ENCODE measurements around the gene GCLC. TPM values are rescaled to one million over a fixed set of nuclear protein-coding genes. Genes with fewer than 3 reads are reported as not detected.

Gene GCLC
- polyA plus RNA-seq, 3 donors: 6.4 to 15.7 (median 10.1) TPM

DNA sequence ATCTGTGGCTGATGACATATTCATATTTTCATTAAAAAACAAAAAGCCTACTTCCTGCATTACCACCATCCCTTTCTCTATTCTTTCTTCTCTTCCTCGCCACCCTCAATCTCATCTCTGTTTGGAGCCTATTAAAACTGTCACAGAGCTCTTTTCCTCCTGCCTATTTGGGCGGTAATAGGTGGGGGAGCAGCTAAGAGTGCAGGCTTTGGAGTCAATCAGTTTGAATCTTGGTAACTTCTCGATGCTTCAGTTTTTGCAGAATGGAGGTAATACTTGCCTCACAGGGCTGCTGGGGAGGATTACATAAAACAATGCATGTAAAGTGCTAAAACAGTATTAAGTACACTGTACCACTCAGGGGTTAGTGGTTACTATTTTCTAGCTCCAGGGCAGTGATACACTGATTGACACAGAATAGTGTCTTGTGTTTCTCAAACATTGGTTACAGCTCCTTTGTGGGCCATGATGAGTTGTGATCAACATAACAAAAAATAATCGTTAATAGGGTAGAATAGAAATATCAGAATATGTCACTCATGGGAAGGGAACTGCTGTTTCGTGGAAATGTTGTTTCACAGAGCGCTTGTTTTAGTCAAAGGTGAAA lies 14.0 kb downstream of the GCLC start:
- H4K20me1 ChIP-seq (ENCODE audit: insufficient read depth, low read length): peaks cover 39% of the 10 kb centered on the region
- Mint-ChIP-seq H3K27ac (peak overlapping the region in 1 of 7 donors; percentile 66), H3K36me3 (peaks cover 5 to 19% of the 10 kb centered on the region in 2 donors), H3K27me3 (ENCODE audit: low read depth in 3 of 3) (no peaks in the 10 kb centered on the region), H3K4me3 (no peak overlapping the region), H3K9me3 (peaks cover 2 to 8% (median 5%) of the 10 kb centered on the region in 7 donors), H3K4me1 (peaks cover 48% of the 10 kb centered on the region)
- peaks cover 21 to 25% of the 10 kb centered on the region in 2 donors for H3K4me1 ChIP-seq (ENCODE audit: control insufficient read depth in 1 of 2, insufficient read depth in 2 of 2, low read length in 2 of 2)
- H3K27ac ChIP-seq (ENCODE audit: low read depth in 1 of 2, low read length in 2 of 2): no peak overlapping the region
- DNase-seq: no peak
- TF ChIP-seq CTCF (IDR thresholded peaks at IDR 0.05): no peak
- no peak overlapping the region for H3K9ac ChIP-seq (ENCODE audit: insufficient read depth, low read length, poor library complexity, severe bottlenecking)
- no peaks in the 10 kb centered on the region for H3K9me3 ChIP-seq (replicated peaks in 1 of 2; ENCODE audit: control insufficient read depth in 1 of 2, insufficient read depth in 1 of 2, low read length in 2 of 2)
- WGBS (ENCODE audit: insufficient coverage): no CpG with 5 or more reads among the region's 6 CpGs
- H3K27me3 ChIP-seq (ENCODE audit: control insufficient read depth in 2 of 2, insufficient read depth in 2 of 2, low read length in 2 of 2): no peaks in the 10 kb centered on the region
- H3K79me2 ChIP-seq (ENCODE audit: insufficient read depth, low read length): peaks cover 81% of the 10 kb centered on the region
- intact Hi-C loops (cut with micrococcal nuclease): no loop called here
- no peak overlapping the region for H2AFZ ChIP-seq (ENCODE audit: insufficient read depth, low read depth, low read length, poor library complexity, severe bottlenecking)
- no peak overlapping the region for H3K4me2 ChIP-seq (replicated peaks; ENCODE audit: extremely low read depth, low read length, poor library complexity, severe bottlenecking)
- H3K36me3 ChIP-seq (replicated peaks in 1 of 2; ENCODE audit: control insufficient read depth in 1 of 2, insufficient read depth in 2 of 2, low read length in 2 of 2): no peaks in the 10 kb centered on the region
- no peak overlapping the region for H3K4me3 ChIP-seq (replicated peaks in 1 of 3; ENCODE audit: low read depth in 2 of 3, low read length in 3 of 3)

DNA sequence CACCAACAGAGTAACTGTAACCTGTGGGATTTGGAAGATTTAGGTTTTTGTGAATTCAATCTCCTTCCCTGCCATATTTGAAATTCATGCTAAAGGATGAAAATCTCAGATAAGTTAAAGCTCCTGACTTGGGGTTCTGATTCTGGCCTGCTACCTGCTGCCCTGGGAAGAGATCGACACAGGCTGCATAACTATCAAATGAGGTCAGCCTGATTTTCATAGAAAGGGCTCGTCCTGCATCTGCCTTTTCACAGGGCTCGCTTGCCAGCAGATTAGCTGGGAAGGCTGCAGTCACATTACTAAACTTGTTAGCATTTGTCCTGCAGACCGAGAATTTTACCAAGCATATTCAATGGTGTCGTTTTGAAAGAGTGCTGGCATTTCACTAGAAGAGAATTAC lies 14.6 kb downstream of the GCLC start:
- peaks cover 49% of the 10 kb centered on the region for H3K4me1 Mint-ChIP-seq
- H3K4me1 ChIP-seq (ENCODE audit: control insufficient read depth in 1 of 2, insufficient read depth in 2 of 2, low read length in 2 of 2): peaks cover 21 to 25% of the 10 kb centered on the region in 2 donors
- no peak overlapping the region for H3K4me3 Mint-ChIP-seq
- no peak overlapping the region for H2AFZ ChIP-seq (ENCODE audit: insufficient read depth, low read depth, low read length, poor library complexity, severe bottlenecking)
- H3K27ac ChIP-seq (ENCODE audit: low read depth in 1 of 2, low read length in 2 of 2): no peak overlapping the region
- no peak for TF ChIP-seq CTCF (IDR thresholded peaks at IDR 0.05)
- H3K27me3 Mint-ChIP-seq (ENCODE audit: low read depth in 3 of 3): no peaks in the 10 kb centered on the region
- H3K9me3 Mint-ChIP-seq: peaks cover 2 to 8% (median 5%) of the 10 kb centered on the region in 7 donors
- H3K27me3 ChIP-seq (ENCODE audit: control insufficient read depth in 2 of 2, insufficient read depth in 2 of 2, low read length in 2 of 2): no peaks in the 10 kb centered on the region
- peaks cover 43% of the 10 kb centered on the region for H4K20me1 ChIP-seq (ENCODE audit: insufficient read depth, low read length)
- WGBS (ENCODE audit: insufficient coverage): 97% methylated on average over 5 of the region's 5 CpGs
- no peak overlapping the region for H3K9ac ChIP-seq (ENCODE audit: insufficient read depth, low read length, poor library complexity, severe bottlenecking)
- H3K4me3 ChIP-seq (replicated peaks in 1 of 3; ENCODE audit: low read depth in 2 of 3, low read length in 3 of 3): no peak overlapping the region
- intact Hi-C loops (cut with micrococcal nuclease): no loop called here
- H3K36me3 Mint-ChIP-seq: peaks cover 5 to 17% of the 10 kb centered on the region in 2 donors
- no peak for DNase-seq
- H3K27ac Mint-ChIP-seq: peak overlapping the region in 1 of 7 donors; percentile 0
- H3K4me2 ChIP-seq (replicated peaks; ENCODE audit: extremely low read depth, low read length, poor library complexity, severe bottlenecking): no peak overlapping the region
- H3K9me3 ChIP-seq (replicated peaks in 1 of 2; ENCODE audit: control insufficient read depth in 1 of 2, insufficient read depth in 1 of 2, low read length in 2 of 2): no peaks in the 10 kb centered on the region
- peaks cover 80% of the 10 kb centered on the region for H3K79me2 ChIP-seq (ENCODE audit: insufficient read depth, low read length)
- H3K36me3 ChIP-seq (replicated peaks in 1 of 2; ENCODE audit: control insufficient read depth in 1 of 2, insufficient read depth in 2 of 2, low read length in 2 of 2): no peaks in the 10 kb centered on the region
